Measurements from ENCODE around the gene ST8SIA1.

Gene ST8SIA1

GRCh38 chr12:22217556-22217955 is 117.0 kb downstream of the ST8SIA1 start:
- Histone ChIP-seq H3K27ac (ENCODE audit: low read length) (no peak overlapping the region), H3K4me3 (ENCODE audit: low read length in 2 of 2) (no peak overlapping the region), H3K4me1 (ENCODE audit: control insufficient read depth, insufficient read depth, low read length) (no peaks in the 10 kb centered on the region), H3K9ac (ENCODE audit: low read length in 2 of 2) (no peak overlapping the region), H3K9me3 (ENCODE audit: control insufficient read depth in 2 of 2, low read length in 2 of 2) (no peaks in the 10 kb centered on the region), H3K36me3 (ENCODE audit: control insufficient read depth in 2 of 2, insufficient read depth in 2 of 2, low read length in 2 of 2) (no peaks in the 10 kb centered on the region), H3K27me3 (ENCODE audit: control insufficient read depth in 1 of 2, insufficient read depth in 2 of 2, low read length in 2 of 2) (no peaks in the 10 kb centered on the region)

GRCh38 chr12:22215467-22216253 is 118.8 kb downstream of the ST8SIA1 start:
- Histone ChIP-seq H3K27ac (ENCODE audit: low read length) (no peak overlapping the region), H3K4me1 (ENCODE audit: control insufficient read depth, insufficient read depth, low read length) (no peaks in the 10 kb centered on the region), H3K36me3 (ENCODE audit: control insufficient read depth in 2 of 2, insufficient read depth in 2 of 2, low read length in 2 of 2) (no peaks in the 10 kb centered on the region), H3K4me3 (ENCODE audit: low read length in 2 of 2) (no peak overlapping the region), H3K9me3 (ENCODE audit: control insufficient read depth in 2 of 2, low read length in 2 of 2) (peaks cover 0 to 3% of the 10 kb centered on the region in 2 donors), H3K27me3 (ENCODE audit: control insufficient read depth in 1 of 2, insufficient read depth in 2 of 2, low read length in 2 of 2) (no peaks in the 10 kb centered on the region), H3K9ac (ENCODE audit: low read length in 2 of 2) (no peak overlapping the region)

DNA sequence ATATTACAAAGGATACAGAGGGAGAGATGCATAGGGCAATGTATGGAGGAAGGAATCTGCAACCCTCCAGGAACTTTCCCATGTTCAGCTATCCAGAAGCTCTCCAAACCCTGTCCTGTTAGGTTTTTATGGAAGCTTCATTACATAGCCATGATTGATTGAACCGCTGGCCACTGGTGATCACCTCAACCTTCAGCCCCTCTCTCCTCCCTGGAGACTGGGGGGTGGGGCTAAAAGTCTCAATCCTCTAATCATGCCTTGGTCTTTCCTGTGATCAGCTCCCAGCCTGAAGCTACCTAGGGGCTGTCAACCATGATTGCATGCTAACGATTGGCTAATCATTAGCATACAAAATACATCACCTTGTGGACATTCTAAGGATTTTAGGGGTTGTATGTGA is 123.4 kb downstream of the ST8SIA1 start:
- H3K4me1 ChIP-seq (ENCODE audit: control insufficient read depth, insufficient read depth, low read length), result no peaks in the 10 kb centered on the region
- no peak overlapping the region for H3K27ac ChIP-seq (ENCODE audit: low read length)
- H3K4me3 ChIP-seq (ENCODE audit: low read length in 2 of 2), result no peak overlapping the region
- H3K36me3 ChIP-seq (ENCODE audit: control insufficient read depth in 2 of 2, insufficient read depth in 2 of 2, low read length in 2 of 2), result no peaks in the 10 kb centered on the region
- H3K9me3 ChIP-seq (ENCODE audit: control insufficient read depth in 2 of 2, low read length in 2 of 2), result peaks cover 0 to 3% of the 10 kb centered on the region in 2 donors
- no peak overlapping the region for H3K9ac ChIP-seq (ENCODE audit: low read length in 2 of 2)
- H3K27me3 ChIP-seq (ENCODE audit: control insufficient read depth in 1 of 2, insufficient read depth in 2 of 2, low read length in 2 of 2), result no peaks in the 10 kb centered on the region

GRCh38 chr12:22209422-22209821 is 125.1 kb downstream of the ST8SIA1 start:
- Histone ChIP-seq H3K4me3 (ENCODE audit: low read length in 2 of 2) (no peak overlapping the region), H3K27ac (ENCODE audit: low read length) (no peak overlapping the region), H3K9ac (ENCODE audit: low read length in 2 of 2) (no peak overlapping the region), H3K36me3 (ENCODE audit: control insufficient read depth in 2 of 2, insufficient read depth in 2 of 2, low read length in 2 of 2) (no peaks in the 10 kb centered on the region), H3K9me3 (ENCODE audit: control insufficient read depth in 2 of 2, low read length in 2 of 2) (peaks cover 0 to 3% of the 10 kb centered on the region in 2 donors), H3K27me3 (ENCODE audit: control insufficient read depth in 1 of 2, insufficient read depth in 2 of 2, low read length in 2 of 2) (no peaks in the 10 kb centered on the region), H3K4me1 (ENCODE audit: control insufficient read depth, insufficient read depth, low read length) (no peaks in the 10 kb centered on the region)

DNA sequence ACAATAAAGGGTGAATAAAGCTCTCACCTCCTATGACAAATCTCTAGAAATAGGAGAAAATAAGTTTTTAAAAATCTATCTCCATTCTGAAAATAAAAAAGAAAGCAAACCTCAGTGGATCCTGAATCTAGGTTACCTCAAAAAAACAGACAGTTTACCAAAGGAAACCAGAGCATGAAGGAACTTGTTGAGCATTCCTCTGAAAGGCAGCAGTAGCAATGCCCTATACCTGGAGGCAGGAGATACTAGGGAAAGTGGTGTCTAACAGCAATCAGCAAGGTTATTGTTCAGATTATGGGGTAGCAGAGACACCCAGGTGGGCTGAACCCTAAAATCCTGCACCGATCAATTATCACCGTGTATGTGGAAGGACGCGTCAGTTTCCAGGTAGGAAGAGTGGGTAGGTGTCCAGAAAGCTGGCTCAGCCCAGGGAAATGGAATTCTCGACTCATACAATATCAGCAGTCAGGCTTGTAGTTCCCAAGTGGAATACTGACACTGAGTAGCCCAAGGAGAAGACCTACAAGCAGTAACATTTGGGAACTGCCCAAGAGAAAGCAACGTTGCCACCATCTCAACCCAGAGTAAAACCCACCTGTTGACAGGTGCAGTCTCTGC is 128.3 kb downstream of the ST8SIA1 start:
- Histone ChIP-seq H3K4me3 (ENCODE audit: low read length in 2 of 2) (no peak overlapping the region), H3K4me1 (ENCODE audit: control insufficient read depth, insufficient read depth, low read length) (no peaks in the 10 kb centered on the region), H3K9ac (ENCODE audit: low read length in 2 of 2) (no peak overlapping the region), H3K27me3 (ENCODE audit: control insufficient read depth in 1 of 2, insufficient read depth in 2 of 2, low read length in 2 of 2) (no peaks in the 10 kb centered on the region), H3K27ac (ENCODE audit: low read length) (no peak overlapping the region), H3K9me3 (ENCODE audit: control insufficient read depth in 2 of 2, low read length in 2 of 2) (peaks cover 2 to 3% of the 10 kb centered on the region in 2 donors), H3K36me3 (ENCODE audit: control insufficient read depth in 2 of 2, insufficient read depth in 2 of 2, low read length in 2 of 2) (no peaks in the 10 kb centered on the region)

DNA sequence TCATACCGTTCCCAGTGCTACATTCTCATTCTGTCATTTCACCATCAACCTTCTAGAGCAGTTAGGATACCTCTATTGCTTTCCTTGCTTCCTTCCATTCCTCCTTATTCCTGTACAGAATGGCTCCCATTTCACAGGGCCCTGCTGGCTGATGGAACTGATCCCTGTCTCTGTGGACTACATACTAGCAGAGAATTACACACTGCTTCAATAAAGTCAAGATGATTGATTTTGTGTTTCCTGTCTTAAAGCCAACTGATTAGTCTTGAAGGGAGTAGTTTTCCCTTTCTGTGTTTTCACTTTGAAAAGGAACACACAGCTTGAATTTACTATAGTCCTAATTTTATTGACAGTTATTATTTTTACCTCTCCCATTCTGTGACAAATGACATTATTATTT is 130.1 kb downstream of the ST8SIA1 start:
- Histone ChIP-seq H3K9ac (ENCODE audit: low read length in 2 of 2) (no peak overlapping the region), H3K4me1 (ENCODE audit: control insufficient read depth, insufficient read depth, low read length) (no peaks in the 10 kb centered on the region), H3K27ac (ENCODE audit: low read length) (no peak overlapping the region)

GRCh38 chr12:22202847-22203246 is 131.7 kb downstream of the ST8SIA1 start:
- Histone ChIP-seq H3K27ac (ENCODE audit: low read length) (no peak overlapping the region), H3K27me3 (ENCODE audit: control insufficient read depth in 1 of 2, insufficient read depth in 2 of 2, low read length in 2 of 2) (no peaks in the 10 kb centered on the region), H3K9me3 (ENCODE audit: control insufficient read depth in 2 of 2, low read length in 2 of 2) (peaks cover 0 to 3% of the 10 kb centered on the region in 2 donors), H3K4me3 (ENCODE audit: low read length in 2 of 2) (no peak overlapping the region), H3K36me3 (ENCODE audit: control insufficient read depth in 2 of 2, insufficient read depth in 2 of 2, low read length in 2 of 2) (no peaks in the 10 kb centered on the region), H3K4me1 (ENCODE audit: control insufficient read depth, insufficient read depth, low read length) (no peaks in the 10 kb centered on the region), H3K9ac (ENCODE audit: low read length in 2 of 2) (no peak overlapping the region)

More for the DNA sequence above, 130.1 kb downstream of the ST8SIA1 start:
- Histone ChIP-seq H3K27me3 (ENCODE audit: control insufficient read depth in 1 of 2, insufficient read depth in 2 of 2, low read length in 2 of 2) (no peaks in the 10 kb centered on the region), H3K36me3 (ENCODE audit: control insufficient read depth in 2 of 2, insufficient read depth in 2 of 2, low read length in 2 of 2) (no peaks in the 10 kb centered on the region), H3K4me3 (ENCODE audit: low read length in 2 of 2) (no peak overlapping the region), H3K9me3 (ENCODE audit: control insufficient read depth in 2 of 2, low read length in 2 of 2) (peaks cover 0 to 3% of the 10 kb centered on the region in 2 donors)

- Histone ChIP-seq H3K9ac (ENCODE audit: low read length in 2 of 2) (no peak overlapping the region), H3K4me3 (ENCODE audit: low read length in 2 of 2) (no peak overlapping the region), H3K27ac (ENCODE audit: low read length) (no peak overlapping the region), H3K36me3 (ENCODE audit: control insufficient read depth in 2 of 2, insufficient read depth in 2 of 2, low read length in 2 of 2) (no peaks in the 10 kb centered on the region), H3K4me1 (ENCODE audit: control insufficient read depth, insufficient read depth, low read length) (no peaks in the 10 kb centered on the region), H3K27me3 (ENCODE audit: control insufficient read depth in 1 of 2, insufficient read depth in 2 of 2, low read length in 2 of 2) (no peaks in the 10 kb centered on the region), H3K9me3 (ENCODE audit: control insufficient read depth in 2 of 2, low read length in 2 of 2) (peaks cover 0 to 3% of the 10 kb centered on the region in 2 donors)
Observed at GRCh38 chr12:22201101-22201500, 133.4 kb downstream of the ST8SIA1 start.

DNA sequence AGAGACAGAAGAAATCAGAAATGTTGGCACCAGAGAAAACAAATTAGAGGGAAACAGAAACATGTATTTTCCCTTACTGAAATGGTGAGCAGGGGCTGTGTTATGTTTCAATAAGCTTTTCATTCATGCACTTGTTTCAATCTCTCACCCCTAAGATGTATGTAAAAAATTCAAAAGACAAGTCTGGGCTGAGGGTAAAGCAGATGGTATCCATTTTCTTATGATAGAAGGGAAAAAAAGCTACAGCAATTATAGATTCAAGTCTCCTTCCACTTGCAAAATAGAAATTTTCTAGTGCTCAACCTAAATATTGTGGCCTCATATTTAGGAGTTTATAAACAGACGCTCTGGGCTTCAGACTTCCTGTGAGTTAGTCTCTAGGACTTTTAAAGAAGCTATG is 138.3 kb downstream of the ST8SIA1 start:
- no peaks in the 10 kb centered on the region for H3K9me3 ChIP-seq (ENCODE audit: control insufficient read depth in 2 of 2, low read length in 2 of 2)
- no peaks in the 10 kb centered on the region for H3K4me1 ChIP-seq (ENCODE audit: control insufficient read depth, insufficient read depth, low read length)
- H3K4me3 ChIP-seq (ENCODE audit: low read length in 2 of 2), result no peak overlapping the region
- H3K36me3 ChIP-seq (ENCODE audit: control insufficient read depth in 2 of 2, insufficient read depth in 2 of 2, low read length in 2 of 2), result no peaks in the 10 kb centered on the region
- H3K27ac ChIP-seq (ENCODE audit: low read length), result no peak overlapping the region
- H3K9ac ChIP-seq (ENCODE audit: low read length in 2 of 2), result no peak overlapping the region
- H3K27me3 ChIP-seq (ENCODE audit: control insufficient read depth in 1 of 2, insufficient read depth in 2 of 2, low read length in 2 of 2), result no peaks in the 10 kb centered on the region

GRCh38 chr12:22190969-22191368 is 143.5 kb downstream of the ST8SIA1 start:
- Histone ChIP-seq H3K4me3 (ENCODE audit: low read length in 2 of 2) (no peak overlapping the region), H3K9me3 (ENCODE audit: control insufficient read depth in 2 of 2, low read length in 2 of 2) (no peaks in the 10 kb centered on the region), H3K9ac (ENCODE audit: low read length in 2 of 2) (no peak overlapping the region), H3K27me3 (ENCODE audit: control insufficient read depth in 1 of 2, insufficient read depth in 2 of 2, low read length in 2 of 2) (no peaks in the 10 kb centered on the region), H3K27ac (ENCODE audit: low read length) (no peak overlapping the region), H3K36me3 (ENCODE audit: control insufficient read depth in 2 of 2, insufficient read depth in 2 of 2, low read length in 2 of 2) (no peaks in the 10 kb centered on the region), H3K4me1 (ENCODE audit: control insufficient read depth, insufficient read depth, low read length) (no peaks in the 10 kb centered on the region)

GRCh38 chr12:22188431-22188830 is 146.1 kb downstream of the ST8SIA1 start:
- Histone ChIP-seq H3K4me3 (ENCODE audit: low read length in 2 of 2) (no peak overlapping the region), H3K36me3 (ENCODE audit: control insufficient read depth in 2 of 2, insufficient read depth in 2 of 2, low read length in 2 of 2) (no peaks in the 10 kb centered on the region), H3K9ac (ENCODE audit: low read length in 2 of 2) (no peak overlapping the region), H3K27me3 (ENCODE audit: control insufficient read depth in 1 of 2, insufficient read depth in 2 of 2, low read length in 2 of 2) (no peaks in the 10 kb centered on the region), H3K9me3 (ENCODE audit: control insufficient read depth in 2 of 2, low read length in 2 of 2) (no peaks in the 10 kb centered on the region), H3K27ac (ENCODE audit: low read length) (no peak overlapping the region), H3K4me1 (ENCODE audit: control insufficient read depth, insufficient read depth, low read length) (no peaks in the 10 kb centered on the region)
